ENCODE data around the gene GMPR. TPM values are rescaled to one million over a fixed set of nuclear protein-coding genes. Genes with fewer than 3 reads are reported as not detected.

Gene GMPR
- total and polyA plus RNA-seq, 10 of the 15 experiments (the other 5 are each of a cell fraction or from before 2014, with no cell fraction given) = 0.15 to 1.8 (median 0.49) TPM; not detected in 1

- Histone ChIP-seq H3K4me1 (ENCODE audit: control insufficient read depth, insufficient read depth, low read length) (peaks cover 32% of the 10 kb centered on the region), H3K79me2 (ENCODE audit: control insufficient read depth, insufficient read depth, low read length) (no peaks in the 10 kb centered on the region), H3K4me3 (no peak overlapping the region), H3K36me3 (ENCODE audit: control insufficient read depth in 2 of 2, insufficient read depth in 2 of 2, low read length in 1 of 2) (peaks cover 0 to 9% of the 10 kb centered on the region in 2 experiments; a peak in 2 of 4 replicates), H3K9me3 (replicated peaks; ENCODE audit: control insufficient read depth, insufficient read depth, low read length) (no peaks in the 10 kb centered on the region), H3K9ac (ENCODE audit: control insufficient read depth, insufficient read depth, low read length) (no peak overlapping the region), H3K27me3 (replicated peaks in 1 of 2; ENCODE audit: control insufficient read depth in 2 of 2, insufficient read depth in 2 of 2, low read length in 1 of 2) (no peaks in the 10 kb centered on the region), H3K4me2 (ENCODE audit: control insufficient read depth, insufficient read depth) (no peak overlapping the region), H4K20me1 (ENCODE audit: control insufficient read depth, insufficient read depth) (no peaks in the 10 kb centered on the region), H3K27ac (ENCODE audit: control insufficient read depth, insufficient read depth) (no peak overlapping the region), H2AFZ (ENCODE audit: control insufficient read depth, low read depth, low read length) (no peak overlapping the region)
- in situ Hi-C loops (cut with MboI) = no loop called here
- intact Hi-C loops (cut with micrococcal nuclease; ENCODE audit: unreplicated experiment) = loop anchor here (10.0 kb wide), 1 partner anchor 462 kb away; the partner anchor contains the start of gene ATXN1
- ChIA-PET RAD21 (ENCODE audit: unreplicated experiment) (no interaction called here), POLR2A (no interaction called here), CTCF (interaction anchor here (0.7 to 5.4 kb wide), 3 partner anchors 16 to 465 kb away, joined by 3 to 71 read pairs (median 5); no protein-coding TSS in a partner anchor), SMC1A (ENCODE audit: uncharacterized antibody, unreplicated experiment) (no interaction called here)
- no peak for FAIRE-seq
- 93% methylated on average over 27 of the region's 27 CpGs for WGBS (ENCODE audit: insufficient coverage, insufficient replicate concordance, low lambda C conversion rate, missing lambda C conversion rate)
- no TSS peak for BruUV-seq (replicated peaks)
- no peak for ATAC-seq
- no peak for DNase-seq (ENCODE audit: low read depth, low spot score)
- no peak for TF ChIP-seq TAF1 (IDR thresholded peaks at IDR 0.05; ENCODE audit: borderline replicate concordance, low read depth, low read length)
- no peak for TF ChIP-seq GATAD2B (conservative IDR thresholded peaks at IDR 0.05; ENCODE audit: low read depth)
- no peak for TF ChIP-seq PBX3 (IDR thresholded peaks at IDR 0.05; ENCODE audit: insufficient replicate concordance, low read depth, low read length)
- TF ChIP-seq KDM1A (IDR thresholded peaks at IDR 0.05; ENCODE audit: borderline replicate concordance) = no peak
- TF ChIP-seq USF1 (IDR thresholded peaks at IDR 0.05; ENCODE audit: borderline replicate concordance, extremely low read length, insufficient read depth, low read depth, low read length) = no peak
- no peak for TF ChIP-seq JUNB (IDR thresholded peaks at IDR 0.05)
- no peak for TF ChIP-seq ZBTB4 (CRISPR knock-in tag; IDR thresholded peaks at IDR 0.05)
- no peak for TF ChIP-seq CBX3 (IDR thresholded peaks at IDR 0.05; ENCODE audit: borderline replicate concordance, low read depth)
- TF ChIP-seq YBX1 (IDR thresholded peaks at IDR 0.05) = no peak
- no peak for TF ChIP-seq BRCA1 (IDR thresholded peaks at IDR 0.05; ENCODE audit: low read depth, low read length)
- no peak for TF ChIP-seq EP300 (IDR thresholded peaks at IDR 0.05; ENCODE audit: borderline replicate concordance in 1 of 2, control insufficient read depth in 1 of 2, low read depth in 2 of 2, low read length in 2 of 2)
- no peak for TF ChIP-seq BCL3 (IDR thresholded peaks at IDR 0.05; ENCODE audit: borderline replicate concordance, insufficient read depth, low read depth, low read length, poor library complexity, severe bottlenecking)
Observed at GRCh38 chr6:16302721-16303552, 64.5 kb downstream of the GMPR start.
